ENCODE results near the gene RHOA.
"Not testable (repeated sequence)": the region's sequence is repeated elsewhere in the genome, so short reads cannot be mapped to it uniquely, and the experiment has no call there.

DNA sequence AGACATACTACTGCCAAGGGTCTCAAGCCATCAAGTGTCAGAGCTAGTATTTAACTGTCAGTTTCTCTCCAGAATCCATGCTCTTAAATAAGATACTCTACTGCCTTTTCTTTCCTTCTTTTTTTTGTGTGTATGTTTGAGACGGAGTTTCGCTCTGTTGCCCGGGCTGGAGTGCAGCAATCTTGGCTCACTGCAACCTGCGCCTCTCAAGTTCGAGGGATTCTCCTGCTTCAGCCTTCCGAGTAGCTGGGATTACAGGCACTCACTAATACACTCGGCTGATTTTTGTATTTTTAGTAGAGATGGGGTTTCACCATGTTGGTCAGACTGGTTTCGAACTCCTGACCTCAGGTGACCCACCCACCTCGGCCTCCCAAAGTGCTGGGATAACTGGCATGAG, 6.2 kb downstream of the RHOA start:
- TF ChIP-seq, protein P1, sequence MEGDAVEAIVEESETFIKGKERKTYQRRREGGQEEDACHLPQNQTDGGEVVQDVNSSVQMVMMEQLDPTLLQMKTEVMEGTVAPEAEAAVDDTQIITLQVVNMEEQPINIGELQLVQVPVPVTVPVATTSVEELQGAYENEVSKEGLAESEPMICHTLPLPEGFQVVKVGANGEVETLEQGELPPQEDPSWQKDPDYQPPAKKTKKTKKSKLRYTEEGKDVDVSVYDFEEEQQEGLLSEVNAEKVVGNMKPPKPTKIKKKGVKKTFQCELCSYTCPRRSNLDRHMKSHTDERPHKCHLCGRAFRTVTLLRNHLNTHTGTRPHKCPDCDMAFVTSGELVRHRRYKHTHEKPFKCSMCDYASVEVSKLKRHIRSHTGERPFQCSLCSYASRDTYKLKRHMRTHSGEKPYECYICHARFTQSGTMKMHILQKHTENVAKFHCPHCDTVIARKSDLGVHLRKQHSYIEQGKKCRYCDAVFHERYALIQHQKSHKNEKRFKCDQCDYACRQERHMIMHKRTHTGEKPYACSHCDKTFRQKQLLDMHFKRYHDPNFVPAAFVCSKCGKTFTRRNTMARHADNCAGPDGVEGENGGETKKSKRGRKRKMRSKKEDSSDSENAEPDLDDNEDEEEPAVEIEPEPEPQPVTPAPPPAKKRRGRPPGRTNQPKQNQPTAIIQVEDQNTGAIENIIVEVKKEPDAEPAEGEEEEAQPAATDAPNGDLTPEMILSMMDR (IDR thresholded peaks at IDR 0.05) = not testable (repeated sequence)
- TF ChIP-seq POLR2AphosphoS5, POLR2A (IDR thresholded peaks at IDR 0.05): not testable (repeated sequence)

All from upper lobe of left lung (tissue), 4 donors.